Stimulated activated CD4-positive, alpha-beta T cell treated with anti-CD3 and anti-CD28 coated beads, TNF-alpha, amount 100 ng/mL, for 1 hour (primary cell): ENCODE measurements around the gene TRIM15.
A peak's percentile ranks its signal among the peaks of the same experiment; 100 is the strongest.
"Not testable (repeated sequence)": the region's sequence is repeated elsewhere in the genome, so short reads cannot be mapped to it uniquely, and the experiment has no call there.

ENCODE experiments used
- DNase-seq, 3 donors: peaks; one replicate each; pipeline ENCODE4 v3.0.0-alpha.2; 2020; ENCODE audit warnings: low read depth in 3 of 3, low spot score in 1 of 3

TRIM15 gene

GRCh38 chr6:30198166-30199084 is 35.1 kb downstream of the TRIM15 start:
- no peak for DNase-seq

- DNase-seq = no peak
These were observed 37.4 kb downstream of the TRIM15 start for GRCh38 chr6:30200551-30201281.

GRCh38 chr6:30202366-30202765 is 39.0 kb downstream of the TRIM15 start:
- no peak for DNase-seq

GRCh38 chr6:30204116-30204515 is 40.8 kb downstream of the TRIM15 start:
- DNase-seq = no peak

- DNase-seq = no peak
These were observed 42.8 kb downstream of the TRIM15 start for GRCh38 chr6:30206152-30206551.

- DNase-seq = no peak
These were observed 43.7 kb downstream of the TRIM15 start for GRCh38 chr6:30206799-30207618.

GRCh38 chr6:30207619-30208295 is 44.4 kb downstream of the TRIM15 start:
- DNase-seq = no peak

GRCh38 chr6:30211306-30211705 is 48.0 kb downstream of the TRIM15 start:
- DNase-seq = no peak

GRCh38 chr6:30211899-30212298 is 48.6 kb downstream of the TRIM15 start:
- DNase-seq = no peak

GRCh38 chr6:30212865-30213666 is 49.7 kb downstream of the TRIM15 start, which contains the start of gene TRIM26:
Gene TRIM26, minus strand, starts transcription at chr6:30213406. Its CDS starts 14,303 bp downstream, at chr6:30199103.
- DNase-seq = peak; percentile 86 to 93 (median 92)

- DNase-seq = peak in 1 of 3 donors; percentile 6
These were observed 50.3 kb downstream of the TRIM15 start for GRCh38 chr6:30213667-30213956.

- DNase-seq = peak; percentile 44 to 54 (median 53)
These were observed 50.8 kb downstream of the TRIM15 start for GRCh38 chr6:30213957-30214656.

GRCh38 chr6:30214657-30214982 is 51.3 kb downstream of the TRIM15 start:
- no peak for DNase-seq

GRCh38 chr6:30216096-30216495 is 52.8 kb downstream of the TRIM15 start:
- DNase-seq = no peak

GRCh38 chr6:30219244-30219643 is 55.9 kb downstream of the TRIM15 start:
- peak in 1 of 3 donors; percentile 31 for DNase-seq

- not testable (repeated sequence) for DNase-seq
These were observed 58.0 kb downstream of the TRIM15 start for GRCh38 chr6:30221395-30221794.

- not testable (repeated sequence) for DNase-seq
These were observed 58.6 kb downstream of the TRIM15 start for GRCh38 chr6:30221956-30222355.
